Esophagus squamous epithelium (tissue), 4 donors: ENCODE measurements around the gene USP9X.

Experiments
- POLR2A ChIP-seq, 4 donors: fragments of 450-650 bp; IDR thresholded peaks; one replicate each; pipeline ENCODE4 v1.6.1; 2017; ENCODE audit warnings: antibody characterized with exemption in 4 of 4, mild to moderate bottlenecking in 4 of 4, moderate library complexity in 3 of 4
- TF ChIP-seq, protein P1 (sequence below), 6 experiments: fragments of 450-650 bp in 4 of 6; fragments of 200-600 bp in 2 of 6; sonication (generic) in 2 of 6; IDR thresholded peaks; one replicate each; pipeline ENCODE4 v1.5.1; 2016 to 2019; ENCODE audit warnings: antibody characterized with exemption in 6 of 6, mild to moderate bottlenecking in 4 of 6, moderate library complexity in 4 of 6

GRCh38 chrX:41043196-41043595 lies 42.0 kb upstream of the USP9X start:
- TF ChIP-seq, protein P1, sequence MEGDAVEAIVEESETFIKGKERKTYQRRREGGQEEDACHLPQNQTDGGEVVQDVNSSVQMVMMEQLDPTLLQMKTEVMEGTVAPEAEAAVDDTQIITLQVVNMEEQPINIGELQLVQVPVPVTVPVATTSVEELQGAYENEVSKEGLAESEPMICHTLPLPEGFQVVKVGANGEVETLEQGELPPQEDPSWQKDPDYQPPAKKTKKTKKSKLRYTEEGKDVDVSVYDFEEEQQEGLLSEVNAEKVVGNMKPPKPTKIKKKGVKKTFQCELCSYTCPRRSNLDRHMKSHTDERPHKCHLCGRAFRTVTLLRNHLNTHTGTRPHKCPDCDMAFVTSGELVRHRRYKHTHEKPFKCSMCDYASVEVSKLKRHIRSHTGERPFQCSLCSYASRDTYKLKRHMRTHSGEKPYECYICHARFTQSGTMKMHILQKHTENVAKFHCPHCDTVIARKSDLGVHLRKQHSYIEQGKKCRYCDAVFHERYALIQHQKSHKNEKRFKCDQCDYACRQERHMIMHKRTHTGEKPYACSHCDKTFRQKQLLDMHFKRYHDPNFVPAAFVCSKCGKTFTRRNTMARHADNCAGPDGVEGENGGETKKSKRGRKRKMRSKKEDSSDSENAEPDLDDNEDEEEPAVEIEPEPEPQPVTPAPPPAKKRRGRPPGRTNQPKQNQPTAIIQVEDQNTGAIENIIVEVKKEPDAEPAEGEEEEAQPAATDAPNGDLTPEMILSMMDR (IDR thresholded peaks at IDR 0.05): no peak
- TF ChIP-seq POLR2A (IDR thresholded peaks at IDR 0.05): no peak
